Measurements from ENCODE around the gene PDE6A. TPM values are rescaled to one million over a fixed set of nuclear protein-coding genes. Genes with fewer than 3 reads are reported as not detected.

The PDE6A gene
- polyA plus RNA-seq, 2 of the 4 experiments (the other 2 are of a cell fraction), result 0.28 to 0.35 TPM

DNA sequence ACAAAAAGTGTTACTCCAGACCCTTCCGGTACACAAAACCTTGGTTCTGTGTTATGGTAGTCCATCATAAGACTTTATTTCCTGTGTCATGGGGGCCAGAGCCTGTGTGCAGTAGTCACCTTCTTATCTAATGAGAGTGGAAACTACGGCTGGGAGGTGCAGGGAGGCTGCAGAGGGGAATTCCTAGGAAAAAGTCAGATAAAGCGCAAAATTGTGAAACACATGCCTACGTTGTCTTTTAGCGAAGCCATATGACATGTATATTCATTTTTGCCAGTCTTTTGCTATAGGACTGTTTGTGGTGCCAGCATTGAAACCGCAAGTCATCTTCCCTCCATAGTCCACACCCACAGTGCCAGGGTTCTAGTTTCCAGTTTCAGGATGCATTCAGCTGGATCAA, 133.7 kb downstream of the PDE6A start:
- DNase-seq (ENCODE audit: low read depth in 1 of 2, low spot score in 1 of 2), result no peak
- no peak overlapping the region for H3K4me2 ChIP-seq
- FAIRE-seq, result no peak
- CTCF ChIA-PET, result interaction anchor here (1.3 to 3.5 kb wide), 5 partner anchors 12 to 174 kb away, joined by 3 to 12 read pairs (median 5); no protein-coding TSS in a partner anchor
- no peak for ATAC-seq
- WGBS (ENCODE audit: missing lambda C conversion rate), result 87% methylated on average over 6 of the region's 6 CpGs
- no peak for TF ChIP-seq CBX2 (IDR thresholded peaks at IDR 0.05; ENCODE audit: borderline replicate concordance, low read depth)
- TF ChIP-seq JUNB (IDR thresholded peaks at IDR 0.05), result no peak
- peak; percentile 68 for TF ChIP-seq NFE2L2 (conservative IDR thresholded peaks at IDR 0.05; ENCODE audit: low read length)
- peaks cover 11% of the 10 kb centered on the region for H3K4me1 ChIP-seq
- no peaks in the 10 kb centered on the region for H3K9me3 ChIP-seq
- no peak overlapping the region for H3K27ac ChIP-seq
- H3K4me3 ChIP-seq, result no peak overlapping the region
- POLR2A ChIA-PET, result no interaction called here

DNA sequence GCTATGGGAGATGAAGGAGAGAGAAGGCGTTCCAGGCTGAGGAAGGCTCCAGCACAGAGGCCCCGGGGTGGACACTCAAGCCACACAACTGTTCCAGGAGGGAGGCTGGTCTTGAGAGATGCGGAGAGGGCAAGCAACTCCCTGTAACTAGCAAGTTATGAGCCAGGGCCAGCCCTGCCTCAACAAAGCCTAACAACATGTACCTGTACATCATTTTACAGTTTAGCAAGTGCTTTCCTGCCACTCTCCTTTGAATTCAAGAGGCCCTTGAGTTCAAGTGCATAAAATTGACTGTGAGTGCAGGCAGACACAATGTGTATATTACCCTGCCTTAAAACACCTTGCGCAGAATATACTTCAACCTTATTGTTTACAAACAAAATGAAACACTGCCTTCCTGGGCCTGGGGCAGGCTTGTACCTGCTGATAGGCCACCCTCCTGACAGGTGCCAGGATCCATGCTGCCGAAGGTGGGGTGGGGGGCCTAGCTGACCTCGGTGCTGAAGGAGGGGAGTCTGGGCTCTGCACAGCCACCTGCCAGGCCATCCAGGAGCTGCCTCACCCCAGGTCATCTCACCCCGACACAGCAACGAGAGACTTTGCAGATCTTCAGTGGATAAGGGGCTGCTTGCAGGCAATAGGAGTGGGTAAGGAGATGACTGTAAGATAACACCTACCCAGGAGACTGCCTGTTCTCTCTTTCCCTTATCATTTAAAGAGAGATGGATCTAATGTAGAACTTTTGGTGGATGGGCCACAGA, 134.5 kb downstream of the PDE6A start:
- ChIA-PET POLR2A (no interaction called here), CTCF (interaction anchor here (1.3 to 2.6 kb wide), 3 partner anchors 13 to 29 kb away, joined by 3 to 12 read pairs (median 5); no protein-coding TSS in a partner anchor)
- Histone ChIP-seq H3K4me3 (no peak overlapping the region), H3K27ac (0 out of 6 replicates have a peak overlapping the region, but pooled peaks of 1 of the 2 experiments have one; percentile 21), H3K4me1 (peaks cover 19% of the 10 kb centered on the region), H3K4me2 (no peak overlapping the region), H3K9me3 (no peaks in the 10 kb centered on the region)
- DNase-seq (ENCODE audit: low read depth in 1 of 2, low spot score in 1 of 2) (no peak), FAIRE-seq (no peak), ATAC-seq (no peak)
- 86% methylated on average over 8 of the region's 8 CpGs for WGBS (ENCODE audit: missing lambda C conversion rate)
- TF ChIP-seq EHMT2 (IDR thresholded peaks at IDR 0.05; ENCODE audit: low read depth) (no peak), JUNB (IDR thresholded peaks at IDR 0.05) (no peak), FOSB (CRISPR knock-in tag; IDR thresholded peaks at IDR 0.05) (no peak), ZFP36 (IDR thresholded peaks at IDR 0.05; ENCODE audit: borderline replicate concordance, partially characterized antibody) (no peak), CBX2 (IDR thresholded peaks at IDR 0.05; ENCODE audit: borderline replicate concordance, low read depth) (no peak), BHLHE40 (IDR thresholded peaks at IDR 0.05; ENCODE audit: low read depth, low read length) (no peak), TP53 (CRISPR knock-in tag; IDR thresholded peaks at IDR 0.05) (no peak), CHD2 (IDR thresholded peaks at IDR 0.05; ENCODE audit: low read length, partially characterized antibody) (no peak), POLR2A (IDR thresholded peaks at IDR 0.05; ENCODE audit: low read length) (no peak), ZSCAN20 (CRISPR knock-in tag; IDR thresholded peaks at IDR 0.05) (no peak), RFX5 (IDR thresholded peaks at IDR 0.05) (no peak), RARB (CRISPR knock-in tag; IDR thresholded peaks at IDR 0.05) (no peak)
- TF ChIP-seq, protein P1, sequence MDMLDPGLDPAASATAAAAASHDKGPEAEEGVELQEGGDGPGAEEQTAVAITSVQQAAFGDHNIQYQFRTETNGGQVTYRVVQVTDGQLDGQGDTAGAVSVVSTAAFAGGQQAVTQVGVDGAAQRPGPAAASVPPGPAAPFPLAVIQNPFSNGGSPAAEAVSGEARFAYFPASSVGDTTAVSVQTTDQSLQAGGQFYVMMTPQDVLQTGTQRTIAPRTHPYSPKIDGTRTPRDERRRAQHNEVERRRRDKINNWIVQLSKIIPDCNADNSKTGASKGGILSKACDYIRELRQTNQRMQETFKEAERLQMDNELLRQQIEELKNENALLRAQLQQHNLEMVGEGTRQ (IDR thresholded peaks at IDR 0.05), result no peak
- TF ChIP-seq, protein P2, sequence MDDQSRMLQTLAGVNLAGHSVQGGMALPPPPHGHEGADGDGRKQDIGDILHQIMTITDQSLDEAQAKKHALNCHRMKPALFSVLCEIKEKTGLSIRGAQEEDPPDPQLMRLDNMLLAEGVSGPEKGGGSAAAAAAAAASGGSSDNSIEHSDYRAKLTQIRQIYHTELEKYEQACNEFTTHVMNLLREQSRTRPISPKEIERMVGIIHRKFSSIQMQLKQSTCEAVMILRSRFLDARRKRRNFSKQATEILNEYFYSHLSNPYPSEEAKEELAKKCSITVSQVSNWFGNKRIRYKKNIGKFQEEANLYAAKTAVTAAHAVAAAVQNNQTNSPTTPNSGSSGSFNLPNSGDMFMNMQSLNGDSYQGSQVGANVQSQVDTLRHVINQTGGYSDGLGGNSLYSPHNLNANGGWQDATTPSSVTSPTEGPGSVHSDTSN (IDR thresholded peaks at IDR 0.05), result no peak
- TF ChIP-seq, protein P3, sequence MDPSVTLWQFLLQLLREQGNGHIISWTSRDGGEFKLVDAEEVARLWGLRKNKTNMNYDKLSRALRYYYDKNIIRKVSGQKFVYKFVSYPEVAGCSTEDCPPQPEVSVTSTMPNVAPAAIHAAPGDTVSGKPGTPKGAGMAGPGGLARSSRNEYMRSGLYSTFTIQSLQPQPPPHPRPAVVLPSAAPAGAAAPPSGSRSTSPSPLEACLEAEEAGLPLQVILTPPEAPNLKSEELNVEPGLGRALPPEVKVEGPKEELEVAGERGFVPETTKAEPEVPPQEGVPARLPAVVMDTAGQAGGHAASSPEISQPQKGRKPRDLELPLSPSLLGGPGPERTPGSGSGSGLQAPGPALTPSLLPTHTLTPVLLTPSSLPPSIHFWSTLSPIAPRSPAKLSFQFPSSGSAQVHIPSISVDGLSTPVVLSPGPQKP (IDR thresholded peaks at IDR 0.05; ENCODE audit: low read depth, low read length), result no peak

DNA sequence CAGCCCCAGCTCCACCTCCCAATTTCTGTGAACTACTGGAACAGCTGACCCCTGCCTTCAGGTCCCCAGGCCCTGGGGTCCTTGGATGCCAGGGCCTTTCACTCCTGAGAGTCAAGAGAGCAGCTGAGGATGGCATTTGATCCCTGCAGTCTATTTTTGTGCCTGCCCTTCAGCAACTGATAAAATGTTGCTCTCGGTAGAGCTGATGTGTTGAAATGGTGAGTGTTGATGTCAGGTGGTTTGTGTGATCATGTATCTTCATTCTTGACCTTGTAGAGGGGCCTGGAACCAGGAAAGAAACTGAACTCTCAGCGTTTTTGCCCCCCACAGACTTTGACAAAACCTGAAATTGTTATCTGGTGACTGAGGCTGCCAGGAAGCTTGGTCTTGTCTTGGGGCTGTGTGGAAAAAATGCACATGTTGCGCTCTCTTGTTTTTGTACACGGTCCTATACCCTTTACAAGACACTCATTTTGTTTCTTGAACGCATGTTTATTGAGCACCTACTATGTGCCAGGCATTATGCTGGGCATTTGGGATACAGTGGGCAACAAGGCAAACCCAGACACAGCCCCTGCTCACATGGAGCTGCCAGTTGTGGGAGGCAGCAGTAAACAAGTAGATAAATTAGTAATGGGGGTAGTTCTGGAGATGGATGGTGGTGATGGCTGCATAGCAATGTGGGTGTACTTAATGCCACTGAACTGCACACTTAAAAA, 136.2 kb downstream of the PDE6A start:
- H3K4me1 ChIP-seq, result peaks cover 30% of the 10 kb centered on the region
- ChIA-PET POLR2A (no interaction called here), CTCF (interaction anchor here (1.1 kb wide), 1 partner anchor 20 kb away, joined by 3 read pairs; no protein-coding TSS in a partner anchor)
- TF ChIP-seq RCOR1 (IDR thresholded peaks at IDR 0.05; ENCODE audit: low read depth, low read length) (no peak), SREBF2 (IDR thresholded peaks at IDR 0.05) (no peak), CBX2 (IDR thresholded peaks at IDR 0.05; ENCODE audit: borderline replicate concordance, low read depth) (no peak), NFE2L2 (conservative IDR thresholded peaks at IDR 0.05; ENCODE audit: low read length) (no peak), RARB (CRISPR knock-in tag; IDR thresholded peaks at IDR 0.05) (no peak)
- WGBS (ENCODE audit: missing lambda C conversion rate), result 70% methylated on average over 5 of the region's 5 CpGs
- H3K9me3 ChIP-seq, result no peaks in the 10 kb centered on the region
- DNase-seq (ENCODE audit: low read depth in 1 of 2, low spot score in 1 of 2) (no peak), FAIRE-seq (no peak), ATAC-seq (no peak)
- H3K4me3 ChIP-seq, result no peak overlapping the region
- H3K27ac ChIP-seq, result peak overlapping the region in 1 of 2 experiments; percentile 53; a peak in 2 of 6 replicates
- no peak overlapping the region for H3K4me2 ChIP-seq

Small RNAs within 50 kb of the gene (small RNA-seq; reads per million reads assigned to genes)
- gene RF00019, result 0 reads per million in 6 experiments

Other genes with a start within 250 kb of the PDE6A start
- gene PPARGC1B, start 214.5 kb downstream of the PDE6A start, polyA plus RNA-seq (2011; rRNA removed), result 1.0 and 1.1 TPM in 2 replicates
- gene PPARGC1B, start 214.5 kb downstream of the PDE6A start, polyA plus RNA-seq (2017; fragmentation: RNase III; extraction: RNeasy Plus Mini Kit Qiagen cat#74134 plus additional on column Dnase treatment), result 1.5 to 1.7 TPM (median 1.7 TPM) in 3 replicates
- 23.2 and 31.9 TPM in 2 replicates for gene SLC26A2, start 16.0 kb upstream of the PDE6A start, polyA plus RNA-seq (2011; rRNA removed)
- gene SLC26A2, start 16.0 kb upstream of the PDE6A start, polyA plus RNA-seq (2017; fragmentation: RNase III; extraction: RNeasy Plus Mini Kit Qiagen cat#74134 plus additional on column Dnase treatment), result 28.4 to 33.5 TPM (median 32.2 TPM) in 3 replicates
- 7.3 and 8.4 TPM in 2 replicates for gene TIGD6, start 55.9 kb upstream of the PDE6A start, polyA plus RNA-seq (2011; rRNA removed)
- 4.2 to 4.4 TPM (median 4.3 TPM) in 3 replicates for gene TIGD6, start 55.9 kb upstream of the PDE6A start, polyA plus RNA-seq (2017; fragmentation: RNase III; extraction: RNeasy Plus Mini Kit Qiagen cat#74134 plus additional on column Dnase treatment)
- gene HMGXB3, start 55.9 kb upstream of the PDE6A start, polyA plus RNA-seq (2011; rRNA removed), result 34.1 and 37.2 TPM in 2 replicates
- gene HMGXB3, start 55.9 kb upstream of the PDE6A start, polyA plus RNA-seq (2017; fragmentation: RNase III; extraction: RNeasy Plus Mini Kit Qiagen cat#74134 plus additional on column Dnase treatment), result 19.6 to 20.5 TPM (median 19.9 TPM) in 3 replicates
- 0.06 and 0.12 TPM in 2 replicates for gene CSF1R, start 141.8 kb upstream of the PDE6A start, polyA plus RNA-seq (2011; rRNA removed)
- gene CSF1R, start 141.8 kb upstream of the PDE6A start, polyA plus RNA-seq (2017; fragmentation: RNase III; extraction: RNeasy Plus Mini Kit Qiagen cat#74134 plus additional on column Dnase treatment), result not detected in 3 replicates
- gene PDGFRB, start 211.1 kb upstream of the PDE6A start, polyA plus RNA-seq (2011; rRNA removed), result 0.15 and 0.22 TPM in 2 replicates
- 0.05 to 0.24 TPM (median 0.22 TPM) in 3 replicates for gene PDGFRB, start 211.1 kb upstream of the PDE6A start, polyA plus RNA-seq (2017; fragmentation: RNase III; extraction: RNeasy Plus Mini Kit Qiagen cat#74134 plus additional on column Dnase treatment)
- not detected in 2 replicates for gene CDX1, start 222.0 kb upstream of the PDE6A start, polyA plus RNA-seq (2011; rRNA removed)
- gene CDX1, start 222.0 kb upstream of the PDE6A start, polyA plus RNA-seq (2017; fragmentation: RNase III; extraction: RNeasy Plus Mini Kit Qiagen cat#74134 plus additional on column Dnase treatment), result not detected in 3 replicates
- gene SLC6A7, start 245.3 kb upstream of the PDE6A start, polyA plus RNA-seq (2011; rRNA removed), result not detected in 2 replicates
- not detected in 3 replicates for gene SLC6A7, start 245.3 kb upstream of the PDE6A start, polyA plus RNA-seq (2017; fragmentation: RNase III; extraction: RNeasy Plus Mini Kit Qiagen cat#74134 plus additional on column Dnase treatment)

Data from A549 (cell line).